ENCODE data around the gene RASGRF1.
A peak's percentile ranks its signal among the peaks of the same experiment; 100 is the strongest.
"Not testable (repeated sequence)": the region's sequence is repeated elsewhere in the genome, so short reads cannot be mapped to it uniquely, and the experiment has no call there.

Gene RASGRF1

DNA sequence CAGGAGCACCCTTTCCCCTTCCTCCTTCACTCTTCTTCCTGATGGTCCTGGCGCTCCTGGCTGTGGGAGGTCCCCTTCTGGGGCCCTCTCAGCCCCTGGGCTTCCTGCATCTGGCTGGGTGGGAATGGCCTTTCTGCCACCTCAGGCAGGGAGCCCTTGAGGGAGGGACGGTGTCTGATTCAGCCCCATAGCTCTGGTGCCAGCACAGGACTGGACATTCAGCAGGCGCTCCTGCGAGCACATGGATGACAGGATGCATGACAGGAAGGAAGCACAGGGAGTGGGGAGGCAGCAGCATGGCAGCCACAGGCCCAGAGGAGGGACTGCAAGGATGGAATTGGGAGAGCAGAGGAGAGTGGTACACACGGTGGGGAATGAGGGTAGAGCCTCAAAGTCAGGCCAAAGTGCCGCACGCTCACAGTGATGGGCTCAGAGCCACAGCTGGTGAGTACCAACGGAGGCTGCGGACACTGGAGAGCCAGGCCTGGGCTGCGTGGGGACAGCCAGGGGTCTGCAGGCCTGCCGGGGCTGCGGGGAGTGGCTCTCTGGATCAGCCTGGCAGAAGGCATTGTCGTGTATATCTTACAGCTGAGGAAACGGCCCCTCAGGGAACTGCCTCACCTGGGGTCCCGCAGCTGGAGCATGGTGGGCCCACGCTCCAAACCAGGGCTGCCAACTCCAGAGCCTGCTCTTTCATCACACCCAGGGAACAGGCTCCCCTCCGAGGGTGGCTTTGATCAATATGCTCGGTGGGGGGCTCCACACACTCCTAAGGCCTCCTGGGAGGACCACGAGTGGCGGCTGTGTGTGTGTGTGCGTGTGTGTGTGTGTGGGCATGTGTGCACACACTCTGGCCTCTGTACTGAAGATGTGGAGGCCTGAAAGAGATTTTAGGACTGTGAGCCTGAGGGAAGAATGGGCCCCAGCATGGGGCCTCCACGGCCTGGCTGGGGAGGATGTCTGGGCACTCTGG is 94.4 kb downstream of the RASGRF1 start:
- H3K36me3 ChIP-seq (ENCODE audit: control insufficient read depth in 4 of 4, insufficient read depth in 4 of 4, low read length in 3 of 4) = no peaks in the 10 kb centered on the region
- POLR2A ChIA-PET = no interaction called here
- CTCF ChIA-PET = interaction anchor here (3.2 to 3.4 kb wide), 2 partner anchors 7 to 11 kb away, joined by 14 to 17 read pairs; no protein-coding TSS in a partner anchor
- H3K27me3 ChIP-seq (replicated peaks in 2 of 5; ENCODE audit: control insufficient read depth in 4 of 5, insufficient read depth in 5 of 5, low read length in 4 of 5) = no peaks in the 10 kb centered on the region
- no peak overlapping the region for H3K27ac ChIP-seq (ENCODE audit: insufficient read depth in 1 of 2, low read depth in 1 of 2, low read length in 2 of 2, poor library complexity in 1 of 2, severe bottlenecking in 2 of 2)
- H3K9me3 ChIP-seq (ENCODE audit: control extremely low read depth in 1 of 5, control insufficient read depth in 4 of 5, insufficient read depth in 2 of 5, low read depth in 1 of 5, low read length in 4 of 5) = no peaks in the 10 kb centered on the region
- WGBS (ENCODE audit: insufficient coverage) = 94% methylated on average over 13 of the region's 22 CpGs
- H3K4me3 ChIP-seq (ENCODE audit: control insufficient read depth in 1 of 7, extremely low read depth in 1 of 7, insufficient read depth in 4 of 7, low read depth in 2 of 7, low read length in 6 of 7) = no peak overlapping the region
- DNase-seq = no peak
- H3K4me1 ChIP-seq (ENCODE audit: control extremely low read depth in 1 of 4, control insufficient read depth in 4 of 4, insufficient read depth in 4 of 4, low read length in 3 of 4) = peaks cover 0 to 38% (median 0%) of the 10 kb centered on the region in 4 experiments

GRCh38 chr15:78995161-78995560 is 95.4 kb downstream of the RASGRF1 start:
- DNase-seq; H3K4me3 ChIP-seq (ENCODE audit: control insufficient read depth in 1 of 7, extremely low read depth in 1 of 7, insufficient read depth in 4 of 7, low read depth in 2 of 7, low read length in 6 of 7); H3K27me3 ChIP-seq (replicated peaks in 2 of 5; ENCODE audit: control insufficient read depth in 4 of 5, insufficient read depth in 5 of 5, low read length in 4 of 5); H3K36me3 ChIP-seq (ENCODE audit: control insufficient read depth in 4 of 4, insufficient read depth in 4 of 4, low read length in 3 of 4); H3K27ac ChIP-seq (ENCODE audit: insufficient read depth in 1 of 2, low read depth in 1 of 2, low read length in 2 of 2, poor library complexity in 1 of 2, severe bottlenecking in 2 of 2); H3K9me3 ChIP-seq (ENCODE audit: control extremely low read depth in 1 of 5, control insufficient read depth in 4 of 5, insufficient read depth in 2 of 5, low read depth in 1 of 5, low read length in 4 of 5); POLR2A ChIA-PET: not testable (repeated sequence)
- H3K4me1 ChIP-seq (ENCODE audit: control extremely low read depth in 1 of 4, control insufficient read depth in 4 of 4, insufficient read depth in 4 of 4, low read length in 3 of 4) = peaks cover 0 to 44% (median 0%) of the 10 kb centered on the region in 4 experiments
- no CpG with 5 or more reads among the region's 6 CpGs for WGBS (ENCODE audit: insufficient coverage)
- CTCF ChIA-PET = interaction anchor here (1.3 kb wide), 2 partner anchors 12 to 16 kb away, joined by 3 to 4 read pairs; no protein-coding TSS in a partner anchor

DNA sequence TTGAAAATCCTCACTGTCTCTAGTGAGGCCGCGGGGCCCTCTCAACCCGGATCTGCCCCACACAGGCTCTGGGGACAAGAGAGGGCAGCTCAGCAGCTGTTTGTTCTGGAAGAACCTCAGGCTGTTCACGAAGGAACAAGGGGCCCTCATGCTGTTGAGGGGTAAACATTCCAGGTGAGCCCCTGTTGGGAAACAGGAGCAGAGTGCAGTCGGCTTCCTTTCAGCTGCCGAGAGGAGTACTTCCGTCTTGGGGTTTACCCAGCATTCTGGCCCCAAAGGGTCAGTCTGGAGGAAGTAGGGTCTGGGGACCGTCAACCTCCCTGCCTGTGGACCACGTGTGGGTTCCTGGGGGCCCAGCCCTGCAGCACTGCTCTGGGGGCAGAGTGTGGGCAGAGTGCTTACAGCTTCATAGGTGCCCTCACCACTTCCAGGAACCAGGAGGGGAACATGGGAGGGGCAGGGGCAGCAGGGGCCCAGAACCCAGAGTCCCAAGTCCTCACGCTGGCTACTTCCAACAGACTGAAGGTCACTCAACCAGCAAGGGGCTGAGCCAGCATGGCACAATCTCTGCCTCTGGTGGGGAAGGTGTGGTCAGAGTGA is 96.5 kb downstream of the RASGRF1 start:
- CTCF ChIA-PET = interaction anchor here (1.3 kb wide), 3 partner anchors 12 to 15 kb away, joined by 3 to 4 read pairs (median 3); no protein-coding TSS in a partner anchor
- peaks cover 0 to 55% (median 3%) of the 10 kb centered on the region in 4 experiments for H3K4me1 ChIP-seq (ENCODE audit: control extremely low read depth in 1 of 4, control insufficient read depth in 4 of 4, insufficient read depth in 4 of 4, low read length in 3 of 4)
- H3K27me3 ChIP-seq (replicated peaks in 2 of 5; ENCODE audit: control insufficient read depth in 4 of 5, insufficient read depth in 5 of 5, low read length in 4 of 5) = no peaks in the 10 kb centered on the region
- H3K4me3 ChIP-seq (ENCODE audit: control insufficient read depth in 1 of 7, extremely low read depth in 1 of 7, insufficient read depth in 4 of 7, low read depth in 2 of 7, low read length in 6 of 7) = no peak overlapping the region
- no peaks in the 10 kb centered on the region for H3K9me3 ChIP-seq (ENCODE audit: control extremely low read depth in 1 of 5, control insufficient read depth in 4 of 5, insufficient read depth in 2 of 5, low read depth in 1 of 5, low read length in 4 of 5)
- no peak overlapping the region for H3K27ac ChIP-seq (ENCODE audit: insufficient read depth in 1 of 2, low read depth in 1 of 2, low read length in 2 of 2, poor library complexity in 1 of 2, severe bottlenecking in 2 of 2)
- POLR2A ChIA-PET = no interaction called here
- H3K36me3 ChIP-seq (ENCODE audit: control insufficient read depth in 4 of 4, insufficient read depth in 4 of 4, low read length in 3 of 4) = no peaks in the 10 kb centered on the region
- 76% methylated on average over 7 of the region's 10 CpGs for WGBS (ENCODE audit: insufficient coverage)
- DNase-seq = no peak

- Histone ChIP-seq H3K4me3 (ENCODE audit: control insufficient read depth in 1 of 7, extremely low read depth in 1 of 7, insufficient read depth in 4 of 7, low read depth in 2 of 7, low read length in 6 of 7) (no peak overlapping the region), H3K27ac (ENCODE audit: insufficient read depth in 1 of 2, low read depth in 1 of 2, low read length in 2 of 2, poor library complexity in 1 of 2, severe bottlenecking in 2 of 2) (no peak overlapping the region), H3K27me3 (replicated peaks in 2 of 5; ENCODE audit: control insufficient read depth in 4 of 5, insufficient read depth in 5 of 5, low read length in 4 of 5) (no peaks in the 10 kb centered on the region), H3K36me3 (ENCODE audit: control insufficient read depth in 4 of 4, insufficient read depth in 4 of 4, low read length in 3 of 4) (no peaks in the 10 kb centered on the region), H3K9me3 (ENCODE audit: control extremely low read depth in 1 of 5, control insufficient read depth in 4 of 5, insufficient read depth in 2 of 5, low read depth in 1 of 5, low read length in 4 of 5) (no peaks in the 10 kb centered on the region), H3K4me1 (ENCODE audit: control extremely low read depth in 1 of 4, control insufficient read depth in 4 of 4, insufficient read depth in 4 of 4, low read length in 3 of 4) (peaks cover 0 to 61% (median 9%) of the 10 kb centered on the region in 4 experiments)
- WGBS (ENCODE audit: insufficient coverage) = 100% methylated on average over 3 of the region's 4 CpGs
- CTCF ChIA-PET = interaction anchor here (1.3 kb wide), 2 partner anchors 11 to 14 kb away, joined by 3 to 4 read pairs; no protein-coding TSS in a partner anchor
- POLR2A ChIA-PET = no interaction called here
- no peak for DNase-seq
Observed at GRCh38 chr15:78993257-78993930, 97.2 kb downstream of the RASGRF1 start.

DNA sequence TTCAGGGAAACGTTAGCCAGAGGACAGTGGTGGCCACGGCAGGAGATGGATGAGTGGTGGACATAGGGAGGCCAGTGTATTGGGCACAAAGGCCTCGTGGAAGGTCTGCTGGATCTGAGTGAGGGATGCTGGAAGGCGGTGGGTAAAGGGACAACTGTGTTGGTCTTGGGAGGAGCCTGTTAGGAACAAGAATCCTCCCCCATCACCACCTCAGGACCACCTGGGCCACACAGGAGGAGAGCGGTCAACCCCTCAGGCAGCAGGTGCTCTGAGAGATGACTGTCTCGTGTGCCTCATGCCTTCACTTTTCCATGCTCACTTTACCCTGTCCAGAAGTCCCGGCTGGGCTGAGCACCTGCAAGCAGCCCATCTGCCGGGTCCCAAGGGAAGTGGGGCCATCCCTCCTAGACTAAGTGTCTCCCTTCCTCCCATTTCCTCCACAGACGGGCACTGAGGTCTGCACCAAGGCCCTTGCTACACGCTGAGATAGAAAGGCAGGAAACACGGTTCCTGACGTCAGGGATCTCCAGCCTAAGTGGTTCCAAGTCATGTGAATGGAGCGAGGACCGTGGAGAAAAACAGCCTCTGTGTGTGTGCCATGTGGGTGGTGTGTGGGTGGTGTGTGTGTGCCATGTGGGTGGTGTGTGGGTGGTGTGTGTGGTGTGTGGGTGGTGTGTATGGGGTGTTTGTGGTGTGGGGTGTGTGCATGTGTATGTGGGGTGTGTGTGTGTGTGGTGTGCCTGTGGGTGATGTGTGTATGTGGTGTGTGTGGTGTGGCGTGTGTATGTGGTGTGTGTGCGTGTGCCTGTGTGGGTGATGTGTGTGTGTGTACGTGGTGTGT is 97.9 kb downstream of the RASGRF1 start:
- Histone ChIP-seq H3K27me3 (replicated peaks in 2 of 5; ENCODE audit: control insufficient read depth in 4 of 5, insufficient read depth in 5 of 5, low read length in 4 of 5) (no peaks in the 10 kb centered on the region), H3K4me1 (ENCODE audit: control extremely low read depth in 1 of 4, control insufficient read depth in 4 of 4, insufficient read depth in 4 of 4, low read length in 3 of 4) (peaks cover 0 to 62% (median 13%) of the 10 kb centered on the region in 4 experiments), H3K9me3 (ENCODE audit: control extremely low read depth in 1 of 5, control insufficient read depth in 4 of 5, insufficient read depth in 2 of 5, low read depth in 1 of 5, low read length in 4 of 5) (no peaks in the 10 kb centered on the region), H3K27ac (ENCODE audit: insufficient read depth in 1 of 2, low read depth in 1 of 2, low read length in 2 of 2, poor library complexity in 1 of 2, severe bottlenecking in 2 of 2) (no peak overlapping the region), H3K36me3 (ENCODE audit: control insufficient read depth in 4 of 4, insufficient read depth in 4 of 4, low read length in 3 of 4) (no peaks in the 10 kb centered on the region), H3K4me3 (ENCODE audit: control insufficient read depth in 1 of 7, extremely low read depth in 1 of 7, insufficient read depth in 4 of 7, low read depth in 2 of 7, low read length in 6 of 7) (no peak overlapping the region)
- POLR2A ChIA-PET = no interaction called here
- WGBS (ENCODE audit: insufficient coverage) = 89% methylated on average over 6 of the region's 17 CpGs
- CTCF ChIA-PET = interaction anchor here (0.9 to 1.3 kb wide), 2 partner anchors 10 to 12 kb away, joined by 3 read pairs; no protein-coding TSS in a partner anchor
- DNase-seq = peak in 1 of 3 donors; percentile 7

- no peak overlapping the region for H3K27ac ChIP-seq (ENCODE audit: insufficient read depth in 1 of 2, low read depth in 1 of 2, low read length in 2 of 2, poor library complexity in 1 of 2, severe bottlenecking in 2 of 2)
- WGBS (ENCODE audit: insufficient coverage) = 95% methylated on average over 11 of the region's 15 CpGs
- peaks cover 0 to 64% (median 13%) of the 10 kb centered on the region in 4 experiments for H3K4me1 ChIP-seq (ENCODE audit: control extremely low read depth in 1 of 4, control insufficient read depth in 4 of 4, insufficient read depth in 4 of 4, low read length in 3 of 4)
- no peak overlapping the region for H3K4me3 ChIP-seq (ENCODE audit: control insufficient read depth in 1 of 7, extremely low read depth in 1 of 7, insufficient read depth in 4 of 7, low read depth in 2 of 7, low read length in 6 of 7)
- ChIA-PET POLR2A (no interaction called here), CTCF (interaction anchor here (0.9 kb wide), 1 partner anchor 12 kb away, joined by 3 read pairs; no protein-coding TSS in a partner anchor)
- H3K36me3 ChIP-seq (ENCODE audit: control insufficient read depth in 4 of 4, insufficient read depth in 4 of 4, low read length in 3 of 4) = no peaks in the 10 kb centered on the region
- H3K27me3 ChIP-seq (replicated peaks in 2 of 5; ENCODE audit: control insufficient read depth in 4 of 5, insufficient read depth in 5 of 5, low read length in 4 of 5) = no peaks in the 10 kb centered on the region
- DNase-seq = no peak
- no peaks in the 10 kb centered on the region for H3K9me3 ChIP-seq (ENCODE audit: control extremely low read depth in 1 of 5, control insufficient read depth in 4 of 5, insufficient read depth in 2 of 5, low read depth in 1 of 5, low read length in 4 of 5)
Observed at GRCh38 chr15:78991879-78992278, 98.7 kb downstream of the RASGRF1 start.
